Common myeloid progenitor, CD34-positive (primary cell): ENCODE measurements around the gene DHRSX.

Source experiments
- CTCF ChIA-PET: fragments of 350-600 bp; sonication (Branson Sonifier 250); formaldehyde crosslinking; loops from one replicate; lab custom pipeline; 2021; ENCODE audit warnings: antibody characterized with exemption; lab: Charles Lee
- POLR2A ChIA-PET: fragments of 350-600 bp; sonication (Branson Sonifier 250); formaldehyde crosslinking; loops from one replicate; lab custom pipeline; 2021; ENCODE audit warnings: antibody characterized with exemption; lab: Charles Lee
- DNase-seq, 3 donors: peaks; one replicate each; pipeline versions ENCODE4 v3.0.0 to v3.0.0-alpha.2; 2013
- H3K27ac ChIP-seq, 2 experiments: 1 replicate in 1 of 2; 2 replicates in 1 of 2; pipeline ENCODE4 v1.7.0; 2013; ENCODE audit warnings: inconsistent platforms in 2 of 2, low read length in 2 of 2, mild to moderate bottlenecking in 2 of 2, low read depth in 1 of 2, moderate library complexity in 1 of 2; ENCODE audit not compliant: severe bottlenecking in 2 of 2, insufficient read depth in 1 of 2, poor library complexity in 1 of 2
- H3K27me3 ChIP-seq, 5 experiments: replicated peaks in 2 of 5; 1 replicate in 3 of 5; 2 replicates in 2 of 5; pipeline versions ENCODE4 v1.6.1 to v1.7.0; 2013; ENCODE audit warnings: low read length in 4 of 5, mild to moderate bottlenecking in 2 of 5, moderate library complexity in 2 of 5, inconsistent platforms in 1 of 5; ENCODE audit not compliant: insufficient read depth in 5 of 5, control insufficient read depth in 4 of 5
- H3K36me3 ChIP-seq, 4 experiments: 1 replicate in 2 of 4; 2 replicates in 2 of 4; pipeline versions ENCODE4 v1.6.1 to v1.7.0; 2013; ENCODE audit warnings: low read length in 3 of 4, control low read depth in 1 of 4, mild to moderate bottlenecking in 1 of 4; ENCODE audit not compliant: control insufficient read depth in 4 of 4, insufficient read depth in 4 of 4
- H3K4me1 ChIP-seq, 4 experiments: 1 replicate in 3 of 4; 2 replicates in 1 of 4; pipeline versions ENCODE4 v1.6.1 to v1.7.1; 2013; ENCODE audit warnings: low read length in 3 of 4, mild to moderate bottlenecking in 3 of 4, control low read depth in 1 of 4, inconsistent platforms in 1 of 4, moderate library complexity in 1 of 4; ENCODE audit not compliant: control insufficient read depth in 4 of 4, insufficient read depth in 4 of 4; ENCODE audit errors: control extremely low read depth in 1 of 4
- H3K4me3 ChIP-seq, 7 experiments: 1 replicate in 4 of 7; 2 replicates in 3 of 7; pipeline versions ENCODE4 v1.5.1 to v1.7.0; 2013; ENCODE audit warnings: mild to moderate bottlenecking in 7 of 7, low read length in 6 of 7, moderate library complexity in 6 of 7, inconsistent platforms in 2 of 7, low read depth in 2 of 7, control low read depth in 1 of 7; ENCODE audit not compliant: insufficient read depth in 4 of 7, control insufficient read depth in 1 of 7; ENCODE audit errors: extremely low read depth in 1 of 7
- H3K9me3 ChIP-seq, 5 experiments: 1 replicate in 4 of 5; 2 replicates in 1 of 5; pipeline versions ENCODE4 v1.6.1 to v1.7.1; 2013; ENCODE audit warnings: low read length in 4 of 5, mild to moderate bottlenecking in 2 of 5, inconsistent platforms in 1 of 5, low read depth in 1 of 5, moderate library complexity in 1 of 5; ENCODE audit not compliant: control insufficient read depth in 4 of 5, insufficient read depth in 2 of 5; ENCODE audit errors: control extremely low read depth in 1 of 5
- WGBS: methylation state at CpG from one replicate; pipeline ENCODE4 v1.1.5; 2013; ENCODE audit not compliant: insufficient coverage; 5-methylcytosine and 5-hydroxymethylcytosine counted together

Gene DHRSX

GRCh38 chrX:2432298-2432863 is 68.4 kb downstream of the DHRSX start:
- no peak overlapping the region for H3K4me3 ChIP-seq
- 77% methylated on average over 7 of the region's 11 CpGs for WGBS
- no peak overlapping the region for H3K27ac ChIP-seq
- peaks cover 0 to 2% (median 0%) of the 10 kb centered on the region in 4 experiments for H3K36me3 ChIP-seq
- no peaks in the 10 kb centered on the region for H3K27me3 ChIP-seq
- ChIA-PET CTCF (no interaction called here), POLR2A (no interaction called here)
- no peaks in the 10 kb centered on the region for H3K9me3 ChIP-seq
- H3K4me1 ChIP-seq: peaks cover 0 to 10% (median 5%) of the 10 kb centered on the region in 4 experiments
- DNase-seq: peak in 1 of 3 donors; percentile 7

- DNase-seq: peak; percentile 21 to 74 (median 72)
- Histone ChIP-seq H3K36me3 (peaks cover 0 to 8% (median 0%) of the 10 kb centered on the region in 4 experiments), H3K27me3 (no peaks in the 10 kb centered on the region), H3K4me1 (peaks cover 0 to 10% (median 5%) of the 10 kb centered on the region in 4 experiments), H3K4me3 (no peak overlapping the region), H3K27ac (no peak overlapping the region), H3K9me3 (peaks cover 0 to 10% (median 3%) of the 10 kb centered on the region in 5 experiments)
- POLR2A ChIA-PET: no interaction called here
- WGBS: 55% methylated on average over 12 of the region's 13 CpGs
- CTCF ChIA-PET: no interaction called here
These were observed 70.4 kb downstream of the DHRSX start for GRCh38 chrX:2430265-2430825.

GRCh38 chrX:2427737-2428136 is 73.0 kb downstream of the DHRSX start:
- H3K9me3 ChIP-seq: peaks cover 0 to 14% (median 3%) of the 10 kb centered on the region in 5 experiments
- peaks cover 0 to 10% (median 5%) of the 10 kb centered on the region in 4 experiments for H3K4me1 ChIP-seq
- ChIA-PET CTCF (no interaction called here), POLR2A (no interaction called here)
- 100% methylated on average over 4 of the region's 5 CpGs for WGBS
- DNase-seq: no peak
- no peak overlapping the region for H3K27ac ChIP-seq
- no peak overlapping the region for H3K4me3 ChIP-seq
- H3K36me3 ChIP-seq: peaks cover 0 to 24% (median 7%) of the 10 kb centered on the region in 4 experiments
- no peaks in the 10 kb centered on the region for H3K27me3 ChIP-seq

GRCh38 chrX:2427147-2427546 is 73.6 kb downstream of the DHRSX start:
- H3K4me3 ChIP-seq: no peak overlapping the region
- H3K9me3 ChIP-seq: peaks cover 0 to 14% (median 3%) of the 10 kb centered on the region in 5 experiments
- ChIA-PET POLR2A (no interaction called here), CTCF (no interaction called here)
- H3K27ac ChIP-seq: no peak overlapping the region
- WGBS: 97% methylated on average over 7 of the region's 7 CpGs
- H3K4me1 ChIP-seq: peaks cover 0 to 10% (median 4%) of the 10 kb centered on the region in 4 experiments
- H3K36me3 ChIP-seq: peaks cover 0 to 24% (median 7%) of the 10 kb centered on the region in 4 experiments
- no peak for DNase-seq
- H3K27me3 ChIP-seq: no peaks in the 10 kb centered on the region

GRCh38 chrX:2426289-2426882 is 74.4 kb downstream of the DHRSX start:
- Histone ChIP-seq H3K9me3 (peaks cover 0 to 14% (median 3%) of the 10 kb centered on the region in 5 experiments), H3K4me3 (no peak overlapping the region), H3K36me3 (peaks cover 3 to 24% (median 7%) of the 10 kb centered on the region in 4 experiments), H3K4me1 (peaks cover 0 to 10% (median 4%) of the 10 kb centered on the region in 4 experiments), H3K27me3 (no peaks in the 10 kb centered on the region), H3K27ac (no peak overlapping the region)
- CTCF ChIA-PET: no interaction called here
- no peak for DNase-seq
- POLR2A ChIA-PET: no interaction called here

GRCh38 chrX:2425286-2426071 is 75.3 kb downstream of the DHRSX start:
- Histone ChIP-seq H3K36me3 (peaks cover 3 to 24% (median 8%) of the 10 kb centered on the region in 4 experiments), H3K27ac (no peak overlapping the region), H3K9me3 (peaks cover 0 to 14% (median 3%) of the 10 kb centered on the region in 5 experiments), H3K4me3 (no peak overlapping the region), H3K4me1 (peaks cover 0 to 8% (median 4%) of the 10 kb centered on the region in 4 experiments), H3K27me3 (no peaks in the 10 kb centered on the region)
- ChIA-PET CTCF (no interaction called here), POLR2A (no interaction called here)
- no peak for DNase-seq
- WGBS: 97% methylated on average over 11 of the region's 13 CpGs
